Stomach (tissue), 4 donors: Measurements from ENCODE around the gene SKI.

Experiments
- CTCF ChIP-seq, 7 experiments: fragments of 450-650 bp in 4 of 7; fragments of 200-600 bp in 3 of 7; sonication (generic) in 3 of 7; IDR thresholded peaks; one replicate each; pipeline ENCODE4 v1.5.1; 2016 to 2019; ENCODE audit warnings: antibody characterized with exemption in 7 of 7, control low read depth in 2 of 7, mild to moderate bottlenecking in 1 of 7
- POLR2A ChIP-seq, 4 donors: fragments of 450-650 bp; IDR thresholded peaks; one replicate each; pipeline ENCODE4 v1.6.1; 2016; ENCODE audit warnings: antibody characterized with exemption in 4 of 4, control low read depth in 2 of 4, mild to moderate bottlenecking in 1 of 4, moderate library complexity in 1 of 4
- POLR2AphosphoS5 ChIP-seq, 3 donors: sonication (generic); formaldehyde crosslinking; IDR thresholded peaks; one replicate each; pipeline ENCODE4 v1.6.1; 2016; ENCODE audit warnings: antibody characterized with exemption in 3 of 3

DNA sequence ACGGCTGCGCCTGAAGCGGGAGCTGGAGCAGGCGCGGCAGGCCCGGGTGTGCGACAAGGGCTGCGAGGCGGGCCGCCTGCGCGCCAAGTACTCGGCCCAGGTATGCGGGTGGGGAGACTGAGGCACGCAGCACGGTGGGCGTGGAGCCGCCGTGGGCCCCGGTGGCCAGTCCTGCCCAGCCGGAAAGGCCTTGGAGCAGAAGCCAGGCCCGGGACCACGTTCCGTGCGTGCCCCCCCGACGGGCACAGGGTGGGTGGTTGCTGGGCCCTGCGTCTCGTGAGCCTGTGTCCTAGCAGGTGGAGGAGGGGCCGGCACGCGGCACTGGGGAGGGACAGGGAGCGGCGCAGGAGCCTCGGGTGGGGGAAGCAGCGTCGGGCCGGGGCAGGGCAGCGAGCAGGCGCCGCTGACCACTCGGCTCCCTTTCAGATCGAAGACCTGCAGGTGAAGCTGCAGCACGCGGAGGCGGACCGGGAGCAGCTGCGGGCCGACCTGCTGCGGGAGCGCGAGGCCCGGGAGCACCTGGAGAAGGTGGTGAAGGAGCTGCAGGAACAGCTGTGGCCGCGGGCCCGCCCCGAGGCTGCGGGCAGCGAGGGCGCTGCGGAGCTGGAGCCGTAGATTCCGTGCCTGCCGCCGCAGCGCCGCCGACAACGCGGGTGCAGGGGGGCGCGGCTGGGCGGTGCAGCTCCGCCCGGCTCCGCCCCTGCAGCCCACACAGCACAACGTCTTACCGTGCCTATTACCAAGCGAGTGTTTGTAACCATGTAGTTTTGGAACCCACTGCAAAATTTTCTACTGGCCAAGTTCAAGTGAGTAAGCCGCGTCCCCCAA lies 78.2 kb downstream of the SKI start:
- no peak for TF ChIP-seq CTCF (IDR thresholded peaks at IDR 0.05)
- no peak for TF ChIP-seq POLR2A (IDR thresholded peaks at IDR 0.05)
- TF ChIP-seq POLR2AphosphoS5 (IDR thresholded peaks at IDR 0.05): no peak
